ENCODE results near the gene TXN2.
A peak's percentile ranks its signal among the peaks of the same experiment; 100 is the strongest.

Gene TXN2

DNA sequence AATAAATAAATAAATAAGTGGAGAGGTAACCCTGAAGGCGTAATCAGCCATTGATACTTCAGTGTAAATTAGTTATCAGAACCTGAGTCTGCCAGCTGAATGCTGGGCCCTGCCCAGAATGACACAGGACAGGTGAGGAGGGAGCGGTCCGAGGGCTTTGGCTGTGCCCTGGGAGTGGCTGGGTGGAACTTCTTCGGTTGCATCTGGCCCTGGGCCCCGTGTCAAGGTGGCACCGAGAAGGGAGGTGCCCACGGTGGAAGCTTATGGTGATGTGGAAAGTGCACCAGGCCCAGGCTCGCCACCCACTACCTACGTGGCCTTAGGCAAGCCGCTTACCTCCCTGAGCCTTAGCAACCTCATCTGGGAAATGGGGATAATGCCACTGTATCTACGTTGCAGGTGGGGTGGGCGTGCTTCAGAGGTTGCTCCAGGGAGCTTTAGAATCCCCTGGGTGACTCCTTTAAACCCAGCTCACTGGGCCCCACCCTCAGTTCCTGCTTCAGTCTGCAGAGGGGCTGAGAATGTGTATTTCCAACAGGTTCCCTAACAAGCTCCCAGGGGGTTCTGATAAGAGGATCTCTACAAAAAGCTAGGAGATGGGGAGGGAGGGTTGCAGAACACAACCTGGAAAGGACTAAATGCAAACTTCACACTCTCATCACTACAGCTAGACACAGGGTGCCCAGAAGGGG, 38.8 kb downstream of the TXN2 start:
- H3K27ac ChIP-seq, result no peak overlapping the region
- TF ChIP-seq, protein P1, sequence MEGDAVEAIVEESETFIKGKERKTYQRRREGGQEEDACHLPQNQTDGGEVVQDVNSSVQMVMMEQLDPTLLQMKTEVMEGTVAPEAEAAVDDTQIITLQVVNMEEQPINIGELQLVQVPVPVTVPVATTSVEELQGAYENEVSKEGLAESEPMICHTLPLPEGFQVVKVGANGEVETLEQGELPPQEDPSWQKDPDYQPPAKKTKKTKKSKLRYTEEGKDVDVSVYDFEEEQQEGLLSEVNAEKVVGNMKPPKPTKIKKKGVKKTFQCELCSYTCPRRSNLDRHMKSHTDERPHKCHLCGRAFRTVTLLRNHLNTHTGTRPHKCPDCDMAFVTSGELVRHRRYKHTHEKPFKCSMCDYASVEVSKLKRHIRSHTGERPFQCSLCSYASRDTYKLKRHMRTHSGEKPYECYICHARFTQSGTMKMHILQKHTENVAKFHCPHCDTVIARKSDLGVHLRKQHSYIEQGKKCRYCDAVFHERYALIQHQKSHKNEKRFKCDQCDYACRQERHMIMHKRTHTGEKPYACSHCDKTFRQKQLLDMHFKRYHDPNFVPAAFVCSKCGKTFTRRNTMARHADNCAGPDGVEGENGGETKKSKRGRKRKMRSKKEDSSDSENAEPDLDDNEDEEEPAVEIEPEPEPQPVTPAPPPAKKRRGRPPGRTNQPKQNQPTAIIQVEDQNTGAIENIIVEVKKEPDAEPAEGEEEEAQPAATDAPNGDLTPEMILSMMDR (conservative IDR thresholded peaks at IDR 0.05), result no peak

DNA sequence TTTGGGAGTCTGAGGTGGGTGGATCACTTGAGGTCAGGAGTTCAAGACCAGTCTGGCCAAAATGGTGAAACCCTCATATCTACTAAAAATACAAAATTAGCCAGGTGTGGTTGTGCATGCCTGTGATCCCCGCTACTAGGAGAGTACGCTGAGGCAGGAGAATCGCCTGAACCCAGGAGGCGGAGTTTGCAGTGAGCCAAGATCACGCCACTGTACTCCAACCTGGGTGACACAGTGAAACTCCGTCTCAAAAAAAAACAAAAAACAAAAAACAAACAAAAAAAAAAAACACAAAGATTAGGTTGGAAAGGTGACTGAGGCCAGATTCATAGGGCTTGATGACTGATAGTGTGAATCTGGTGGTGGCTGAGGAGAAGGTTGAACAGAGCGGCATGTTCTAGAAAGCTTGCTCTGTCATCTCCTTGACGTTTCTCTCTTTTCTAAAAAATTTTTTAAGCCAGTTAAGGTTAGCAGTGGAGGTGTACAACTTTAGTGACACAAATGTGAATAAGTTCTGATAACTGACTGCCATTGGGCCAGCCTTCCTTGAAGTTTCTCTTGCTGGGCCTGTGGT, 40.9 kb downstream of the TXN2 start:
- no peak overlapping the region for H3K27ac ChIP-seq
- TF ChIP-seq, protein P1 (conservative IDR thresholded peaks at IDR 0.05), result no peak

DNA sequence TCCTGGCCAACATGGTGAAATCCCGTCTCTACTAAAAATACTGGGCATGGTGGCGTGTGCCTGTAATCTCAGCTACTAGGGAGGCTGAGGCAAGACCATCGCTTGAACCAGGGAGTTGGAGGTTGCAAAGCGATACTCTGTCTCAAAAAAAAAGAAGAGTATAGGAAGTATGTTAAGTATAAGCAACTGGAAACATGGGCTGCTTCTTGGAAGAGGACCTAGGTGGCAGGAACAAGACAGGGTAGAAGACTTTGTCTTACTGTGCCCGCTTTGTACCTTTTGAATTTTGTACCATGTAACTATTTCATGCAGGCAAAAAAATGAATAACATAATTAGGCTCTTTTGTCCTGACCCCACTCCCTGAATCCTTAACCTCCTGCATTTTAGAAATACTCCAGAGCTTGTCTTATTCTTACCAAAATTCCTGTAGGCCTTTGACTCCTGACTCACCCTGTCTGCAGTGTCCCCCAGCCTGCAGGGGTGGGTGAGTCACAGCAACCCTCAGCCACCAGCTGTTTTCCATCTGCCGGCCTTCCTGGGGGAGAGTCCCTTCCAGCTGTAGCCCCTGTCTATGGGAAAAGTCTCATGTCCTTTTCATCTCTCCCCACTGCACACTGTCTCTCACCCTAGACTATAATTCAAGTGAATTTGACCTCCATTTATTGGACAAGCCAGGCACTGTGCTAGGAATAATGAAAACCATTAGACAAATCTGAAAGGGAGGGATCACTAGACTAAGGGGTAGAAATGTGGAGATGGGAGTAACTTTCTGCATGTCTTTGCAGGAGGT, 41.8 kb downstream of the TXN2 start:
- H3K27ac ChIP-seq, result no peak overlapping the region
- TF ChIP-seq, protein P1 (conservative IDR thresholded peaks at IDR 0.05), result no peak

DNA sequence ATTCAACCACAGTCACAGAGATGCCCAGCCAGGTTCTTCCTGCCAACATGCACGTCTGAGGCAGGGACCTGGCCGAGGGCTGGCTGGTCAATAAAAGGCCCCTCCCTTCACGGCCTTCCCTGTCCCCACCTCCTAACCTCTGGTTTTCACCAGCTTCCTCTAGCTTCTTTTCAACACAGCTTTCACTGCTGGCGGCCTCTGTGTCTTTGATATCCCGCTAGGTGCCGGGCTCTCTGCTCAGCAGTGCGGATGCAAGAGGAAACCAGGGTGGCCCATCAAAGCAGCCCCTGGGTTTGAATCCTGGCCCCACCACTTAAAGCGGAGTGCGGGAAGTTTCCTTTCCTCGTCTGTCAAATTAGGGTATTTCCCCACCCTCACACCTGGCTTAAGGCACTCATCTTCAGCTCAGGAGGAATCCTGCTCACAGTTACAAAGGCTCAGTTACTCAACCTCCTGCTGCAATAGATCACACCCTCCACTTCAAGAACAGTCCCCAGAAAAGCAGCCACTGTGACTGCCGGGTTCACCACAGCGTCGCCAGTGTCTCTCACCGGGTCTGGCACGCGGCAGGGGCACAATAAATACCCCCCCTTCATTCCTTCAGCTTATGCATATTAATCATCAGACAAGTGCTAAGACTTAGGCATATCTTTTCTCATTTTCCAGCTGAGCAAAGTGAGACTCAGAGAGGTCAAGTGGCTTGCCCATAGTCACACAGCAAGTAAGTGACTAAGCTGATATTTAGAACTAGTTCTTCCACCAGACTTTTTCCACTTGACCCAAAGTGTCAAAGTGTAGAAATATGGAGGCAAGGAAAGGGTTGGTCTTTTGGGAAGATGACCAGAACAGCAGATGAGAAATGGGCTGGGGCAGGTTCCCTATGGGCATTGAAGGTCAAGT, 45.7 kb downstream of the TXN2 start:
- TF ChIP-seq, protein P1 (conservative IDR thresholded peaks at IDR 0.05), result no peak
- peak overlapping the region; percentile 76 for H3K27ac ChIP-seq

DNA sequence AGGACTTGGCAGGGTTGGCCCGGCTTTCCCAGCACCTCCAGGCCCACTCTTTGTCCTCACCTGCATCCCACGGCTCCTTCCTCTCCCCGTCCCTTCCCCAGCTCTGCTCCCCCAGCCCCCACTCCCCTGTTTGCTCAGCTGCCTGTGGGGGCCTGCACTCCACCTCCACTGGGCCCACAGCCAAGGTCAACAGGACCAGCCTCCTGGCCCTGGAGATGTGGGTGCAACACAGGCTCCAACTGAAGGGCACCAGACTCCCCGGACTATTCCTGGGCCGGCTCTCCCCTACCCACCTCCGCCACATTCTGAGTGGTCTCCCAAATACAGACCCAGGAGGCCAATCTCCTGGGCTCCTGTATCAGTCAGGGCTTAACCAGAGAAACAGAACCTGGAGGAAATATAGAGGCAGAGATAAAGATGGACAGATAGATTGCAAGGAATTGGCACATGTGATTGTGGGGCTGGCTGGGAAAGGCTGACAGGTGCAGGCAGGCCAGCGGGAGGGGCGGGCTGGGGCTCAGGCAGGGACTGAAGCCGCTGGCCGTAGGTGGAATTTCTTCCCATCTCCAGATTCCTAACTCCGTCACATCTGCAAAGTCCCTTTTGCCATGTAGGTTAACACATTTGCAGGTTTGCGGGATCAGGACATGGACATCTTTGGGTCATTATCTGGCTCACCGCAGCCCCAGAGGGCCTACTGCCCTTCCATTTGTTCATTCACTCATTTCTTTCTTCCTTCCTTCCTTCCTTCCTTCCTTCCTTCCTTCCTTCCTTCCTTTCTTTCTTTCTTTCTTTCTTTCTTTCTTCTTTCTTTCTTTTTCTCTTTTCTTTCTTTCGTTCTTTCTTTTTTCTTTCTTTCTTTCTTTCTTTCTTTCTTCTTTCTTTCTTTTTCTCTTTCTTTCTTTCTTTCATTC, 47.9 kb downstream of the TXN2 start:
- H3K27ac ChIP-seq, result peak overlapping the region; percentile 76
- TF ChIP-seq, protein P1 (conservative IDR thresholded peaks at IDR 0.05), result no peak

DNA sequence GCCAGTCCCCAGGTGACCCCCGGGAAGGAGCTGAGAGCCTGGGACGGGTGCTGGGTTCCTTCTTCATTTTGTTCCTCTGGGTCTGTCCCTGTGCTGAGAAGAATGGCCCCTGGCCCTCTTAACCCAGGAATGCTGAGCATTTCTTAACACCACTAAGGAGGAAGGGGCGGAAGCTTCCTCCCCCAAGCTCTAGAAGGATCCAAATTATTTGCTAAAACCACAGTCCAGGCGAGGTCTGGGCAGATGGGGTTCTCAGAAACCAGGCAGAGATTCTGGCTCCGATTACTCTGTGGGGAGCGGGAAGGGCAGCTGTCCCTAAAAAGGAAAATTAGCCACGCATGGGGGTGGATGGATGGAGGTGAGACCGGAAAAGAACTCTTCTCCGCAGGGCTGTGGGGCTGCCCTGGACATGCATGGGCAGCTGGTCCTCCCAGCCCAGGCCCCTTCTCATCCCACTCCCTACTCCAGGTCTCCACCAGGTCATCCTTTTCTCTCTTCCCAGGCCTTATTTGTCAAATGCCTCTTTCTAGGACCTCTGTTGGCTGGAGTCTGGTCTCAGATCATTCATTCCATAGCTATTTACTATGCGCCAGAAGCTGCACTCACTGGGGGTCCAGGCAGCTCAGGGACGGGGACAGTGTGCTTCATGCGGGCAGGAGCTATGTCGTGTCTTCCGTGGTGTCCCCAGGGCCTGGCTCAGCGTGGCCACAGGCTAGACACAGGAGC, 48.7 kb downstream of the TXN2 start:
- peak overlapping the region; percentile 76 for H3K27ac ChIP-seq
- TF ChIP-seq, protein P1 (conservative IDR thresholded peaks at IDR 0.05), result no peak

Measured in VCaP (cell line).